IMR-90 (cell line): ENCODE data around the gene MLNR. TPM values are rescaled to one million over a fixed set of nuclear protein-coding genes. Genes with fewer than 3 reads are reported as not detected.

Experiments
- ATAC-seq: fragments of 200-7000 bp; cut with Tn5 transposase; 2 replicates; pipeline ENCODE4 v1.9.1; 2020; ENCODE audit warnings: low read depth, mild to moderate bottlenecking, moderate library complexity
- BruUV-seq: library from RNA; stranded (reverse); fragments of 400-500 nt; replicated peaks from 2 replicates; lab custom pipeline; 2021; lab: Mats Ljungman, UMichigan
- CTCF ChIA-PET: fragments of 300-600 bp; formaldehyde crosslinking; extraction: SDS; loops from one replicate; lab custom pipeline; 2021; ENCODE audit warnings: antibody characterized with exemption; lab: Yijun Ruan, JAX
- POLR2A ChIA-PET: fragments of 300-600 bp; sonication (Branson Sonifier 250); formaldehyde crosslinking; loops from one replicate; lab custom pipeline; 2022; ENCODE audit warnings: antibody characterized with exemption; ENCODE audit not compliant: unreplicated experiment; lab: Charles Lee
- DNase-seq: peaks from one replicate; pipeline ENCODE4 v3.0.0; 2013
- H2AFZ ChIP-seq: replicated peaks from 2 replicates; pipeline ENCODE3; 2013; ENCODE audit warnings: low read length, mild to moderate bottlenecking; ENCODE audit not compliant: poor library complexity
- H2AK5ac ChIP-seq: 2 replicates; pipeline ENCODE4 v1.6.1; 2013; ENCODE audit warnings: low read depth, low read length, inconsistent platforms
- H2AK9ac ChIP-seq: replicated peaks from 2 replicates; pipeline ENCODE3; 2013; ENCODE audit warnings: mild to moderate bottlenecking, low read depth, low read length, moderate library complexity; ENCODE audit not compliant: poor library complexity
- H2BK120ac ChIP-seq: 2 replicates; pipeline ENCODE4 v1.6.1; 2013; ENCODE audit warnings: low read depth, low read length, inconsistent platforms
- H2BK15ac ChIP-seq: 3 replicates; pipeline ENCODE4 v1.6.1; 2013; ENCODE audit warnings: low read depth, low read length, inconsistent platforms
- H2BK20ac ChIP-seq: 2 replicates; pipeline ENCODE4 v1.6.1; 2013; ENCODE audit warnings: low read depth, mild to moderate bottlenecking, inconsistent platforms, low read length, moderate library complexity
- H2BK5ac ChIP-seq: 2 replicates; pipeline ENCODE4 v1.6.1; 2013; ENCODE audit warnings: mild to moderate bottlenecking, low read depth, low read length, inconsistent platforms; ENCODE audit not compliant: poor library complexity, severe bottlenecking
- H3K14ac ChIP-seq: replicated peaks from 2 replicates; pipeline ENCODE4 v1.6.1; 2013; ENCODE audit warnings: low read depth, low read length, inconsistent platforms
- H3K18ac ChIP-seq: 2 replicates; pipeline ENCODE4 v1.6.1; 2013; ENCODE audit warnings: low read depth, low read length, control low read depth
- H3K23ac ChIP-seq: 2 replicates; pipeline ENCODE4 v1.6.1; 2013; ENCODE audit warnings: low read depth, low read length, inconsistent platforms
- H3K27ac ChIP-seq: 2 replicates; pipeline ENCODE4 v1.5.1; 2013; ENCODE audit warnings: mild to moderate bottlenecking, control low read depth, low read length; ENCODE audit not compliant: insufficient read depth
- H3K27me3 ChIP-seq: 2 replicates; pipeline ENCODE4 v1.6.1; 2013; ENCODE audit warnings: low read length; ENCODE audit not compliant: control insufficient read depth, insufficient read depth
- H3K36me3 ChIP-seq: 2 replicates; pipeline ENCODE4 v1.6.1; 2013; ENCODE audit warnings: low read length, mixed read lengths; ENCODE audit not compliant: control insufficient read depth, insufficient read depth
- H3K4ac ChIP-seq: 2 replicates; pipeline ENCODE4 v1.6.1; 2013; ENCODE audit warnings: low read depth, low read length, inconsistent platforms
- H3K4me1 ChIP-seq: 2 replicates; pipeline ENCODE4 v1.6.1; 2013; ENCODE audit warnings: low read length, mixed read lengths; ENCODE audit not compliant: control insufficient read depth, insufficient read depth
- H3K4me2 ChIP-seq: 2 replicates; pipeline ENCODE4 v1.6.1; 2013; ENCODE audit warnings: low read depth, mild to moderate bottlenecking, control low read depth, low read length, moderate library complexity
- H3K4me3 ChIP-seq: 2 replicates; pipeline ENCODE4 v1.5.1; 2013; ENCODE audit warnings: low read depth, mild to moderate bottlenecking, control low read depth, low read length, moderate library complexity; ENCODE audit not compliant: insufficient read depth
- H3K56ac ChIP-seq: 2 replicates; pipeline ENCODE4 v1.6.1; 2013; ENCODE audit warnings: low read length, inconsistent platforms; ENCODE audit not compliant: insufficient read depth; ENCODE audit errors: extremely low read depth
- H3K79me1 ChIP-seq, 2 experiments: 2 replicates each; pipeline ENCODE4 v1.6.1; 2013; ENCODE audit warnings: low read length in 2 of 2, inconsistent platforms in 1 of 2, low read depth in 1 of 2
- H3K9ac ChIP-seq: 2 replicates; pipeline ENCODE4 v1.6.1; 2013; ENCODE audit warnings: low read depth, low read length, control low read depth
- H3K9me1 ChIP-seq: 2 replicates; pipeline ENCODE4 v1.6.1; 2013; ENCODE audit warnings: low read length, inconsistent platforms; ENCODE audit not compliant: insufficient read depth
- H3K9me3 ChIP-seq: 2 replicates; pipeline ENCODE4 v1.6.1; 2013; ENCODE audit warnings: low read length; ENCODE audit not compliant: control insufficient read depth, insufficient read depth
- H4K20me1 ChIP-seq: 2 replicates; pipeline ENCODE4 v1.6.1; 2013; ENCODE audit warnings: low read length, inconsistent platforms; ENCODE audit not compliant: insufficient read depth
- H4K5ac ChIP-seq: 2 replicates; pipeline ENCODE4 v1.6.1; 2013; ENCODE audit warnings: mild to moderate bottlenecking, low read depth, low read length, control low read depth
- H4K8ac ChIP-seq, 2 experiments: 2 replicates each; pipeline ENCODE4 v1.6.1; 2013; ENCODE audit warnings: low read depth in 2 of 2, low read length in 2 of 2, control low read depth in 1 of 2, inconsistent platforms in 1 of 2
- H4K91ac ChIP-seq: 2 replicates; pipeline ENCODE4 v1.6.1; 2013; ENCODE audit warnings: low read depth, low read length, inconsistent platforms; ENCODE audit not compliant: insufficient read depth
- CEBPB ChIP-seq: IDR thresholded peaks from 2 replicates; pipeline ENCODE4 v1.6.1; 2012; ENCODE audit warnings: low read depth, low read length, improper control_type of control experiment
- CHD1 ChIP-seq: IDR thresholded peaks from 2 replicates; pipeline ENCODE4 v1.6.1; 2012; ENCODE audit warnings: low read depth, low read length, improper control_type of control experiment
- ELK1 ChIP-seq: fragments of 150-350 bp; IDR thresholded peaks from 2 replicates; pipeline ENCODE4 v1.6.1; 2016; ENCODE audit warnings: low read depth, mild to moderate bottlenecking, low read length, moderate library complexity, borderline replicate concordance
- FOS ChIP-seq: fragments of 150-350 bp; IDR thresholded peaks from 2 replicates; pipeline ENCODE4 v1.6.1; 2016; ENCODE audit warnings: low read depth, low read length
- MAZ ChIP-seq: IDR thresholded peaks from 2 replicates; pipeline ENCODE4 v1.6.1; 2012; ENCODE audit warnings: low read depth, mild to moderate bottlenecking, low read length, improper control_type of control experiment, moderate library complexity, borderline replicate concordance
- MXI1 ChIP-seq: IDR thresholded peaks from 2 replicates; pipeline ENCODE4 v1.6.1; 2012; ENCODE audit warnings: low read depth, mild to moderate bottlenecking, low read length, moderate library complexity, borderline replicate concordance
- RAD21 ChIP-seq: IDR thresholded peaks from 2 replicates; pipeline ENCODE4 v1.6.1; 2012; ENCODE audit warnings: low read length, improper control_type of control experiment
- RCOR1 ChIP-seq: IDR thresholded peaks from 2 replicates; pipeline ENCODE4 v1.6.1; 2012; ENCODE audit warnings: mild to moderate bottlenecking, low read length, improper control_type of control experiment; ENCODE audit not compliant: insufficient replicate concordance
- RFX5 ChIP-seq: IDR thresholded peaks from 2 replicates; pipeline ENCODE4 v1.8.0; 2012; ENCODE audit warnings: low read depth, mild to moderate bottlenecking, low read length, moderate library complexity
- WGBS, 2 experiments: methylation state at CpG; one replicate each; pipeline versions ENCODE4 v1.1.5 to v1.1.7; 2013; ENCODE audit warnings: missing lambda C conversion rate in 2 of 2; ENCODE audit not compliant: insufficient read length in 1 of 2; ENCODE audit errors: extremely low coverage in 2 of 2; 5-methylcytosine and 5-hydroxymethylcytosine counted together
- dilution Hi-C: fragments of 300-500 bp; cut with HindIII; formaldehyde crosslinking; loops from one replicate; pipeline ENCODE4 v1.14.3; 2018; ENCODE audit warnings: low sequenced_read_pairs; ENCODE audit not compliant: unreplicated experiment
- in situ Hi-C: fragments of 300-500 bp; cut with MboI; formaldehyde crosslinking; loops from 3 replicates; pipeline ENCODE4 v1.14.3; 2019; ENCODE audit warnings: low sequenced_read_pairs, inconsistent platforms, mixed read lengths
- intact Hi-C: fragments of 100-400 bp; cut with micrococcal nuclease; formaldehyde crosslinking; loops from 2 replicates; pipeline ENCODE4 v1.10.0; 2022
- polyA plus RNA-seq, 3 experiments: library from polyadenylated mRNA; depleted of rRNA; stranded (reverse); fragments of >200 nt; gene quantifications; 2 replicates each; pipeline ENCODE4 v1.2.3, GENCODE V29; 2012; ENCODE audit warnings: low replicate concordance in 1 of 3
- total RNA-seq: library from RNA; depleted of rRNA; stranded (reverse); fragments of >200 nt; gene quantifications from 2 replicates; pipeline ENCODE4 v1.2.3, GENCODE V29; 2012

Gene MLNR
- total and polyA plus RNA-seq, 2 of the 4 experiments (the other 2 are of a cell fraction), result not detected

- Histone ChIP-seq H3K23ac (no peak overlapping the region), H4K20me1 (no peaks in the 10 kb centered on the region), H2AK5ac (no peak overlapping the region), H2AK9ac (no peak overlapping the region), H2BK120ac (no peak overlapping the region), H2BK5ac (no peak overlapping the region), H3K4ac (no peak overlapping the region), H3K27ac (no peak overlapping the region), H2BK20ac (no peak overlapping the region), H3K18ac (no peak overlapping the region), H3K36me3 (peaks cover 24% of the 10 kb centered on the region), H3K4me1 (no peaks in the 10 kb centered on the region), H3K9me1 (no peaks in the 10 kb centered on the region), H3K27me3 (no peaks in the 10 kb centered on the region), H4K91ac (no peak overlapping the region), H2BK15ac (no peak overlapping the region), H3K56ac (no peak overlapping the region), H4K5ac (no peak overlapping the region), H3K14ac (no peak overlapping the region), H3K9ac (no peak overlapping the region), H3K79me1 (no peaks in the 10 kb centered on the region; a peak in 1 of 4 replicates), H3K4me2 (no peak overlapping the region), H3K4me3 (no peak overlapping the region), H3K9me3 (no peaks in the 10 kb centered on the region), H2AFZ (no peak overlapping the region), H4K8ac (no peak overlapping the region)
- BruUV-seq, result no TSS peak
- intact Hi-C loops, result loop anchor here (10.0 kb wide), 1 partner anchor 224 kb away; no protein-coding TSS in a partner anchor
- POLR2A ChIA-PET, result no interaction called here
- in situ Hi-C loops, result no loop called here
- dilution Hi-C loops, result no loop called here
- CTCF ChIA-PET, result no interaction called here
- no peak for TF ChIP-seq FOS
- TF ChIP-seq MXI1, result no peak
- no peak for TF ChIP-seq RAD21
- TF ChIP-seq MAZ, result no peak
- TF ChIP-seq RFX5, result no peak
- TF ChIP-seq CHD1, result no peak
- no peak for TF ChIP-seq CEBPB
- no peak for TF ChIP-seq ELK1
- TF ChIP-seq RCOR1, result no peak
- WGBS, 2 experiments, result no CpG with 5 or more reads among the region's 4 CpGs
- ATAC-seq (no peak), DNase-seq (no peak)
These were observed 11.5 kb upstream of the MLNR start for GRCh38 chr13:49208619-49209018.
